Tibial nerve (tissue), 4 donors: ENCODE measurements around the gene UQCC5. TPM values are rescaled to one million over a fixed set of nuclear protein-coding genes. Genes with fewer than 3 reads are reported as not detected.

Source experiments
- DNase-seq, 2 donors: peaks; one replicate each; pipeline ENCODE4 v3.0.0-alpha.2; 2019; ENCODE audit warnings: low spot score in 2 of 2
- H3K27ac ChIP-seq, 4 donors: fragments of 200-600 bp; sonication (generic) in 3 of 4; one replicate each; pipeline ENCODE4 v1.5.1; 2017 to 2019; ENCODE audit warnings: mild to moderate bottlenecking in 1 of 4
- H3K27me3 ChIP-seq, 2 donors: fragments of 200-600 bp; sonication (generic) in 1 of 2; one replicate each; pipeline versions ENCODE4 v1.5.1 to v1.6.0; 2017 to 2019
- H3K36me3 ChIP-seq, 3 donors: fragments of 200-600 bp; sonication (generic); one replicate each; pipeline ENCODE4 v1.5.1; 2018 to 2019
- H3K4me1 ChIP-seq, 4 donors: fragments of 200-600 bp; sonication (generic) in 3 of 4; one replicate each; pipeline ENCODE4 v1.5.1; 2017 to 2019
- H3K4me3 ChIP-seq, 4 donors: fragments of 200-600 bp; sonication (generic) in 3 of 4; one replicate each; pipeline ENCODE4 v1.5.1; 2017 to 2019; ENCODE audit warnings: mild to moderate bottlenecking in 1 of 4, moderate library complexity in 1 of 4
- H3K9me3 ChIP-seq, 4 donors: fragments of 200-600 bp; sonication (generic) in 3 of 4; one replicate each; pipeline ENCODE4 v1.5.1; 2017 to 2019
- CTCF ChIP-seq, 5 experiments: fragments of 200-600 bp in 3 of 5; fragments of 450-650 bp in 2 of 5; sonication (generic) in 3 of 5; IDR thresholded peaks; one replicate each; pipeline ENCODE4 v1.5.1; 2016 to 2019; ENCODE audit warnings: antibody characterized with exemption in 5 of 5, mild to moderate bottlenecking in 3 of 5, moderate library complexity in 2 of 5
- EP300 ChIP-seq, 2 donors: sonication (generic); formaldehyde crosslinking; IDR thresholded peaks; one replicate each; pipeline ENCODE4 v1.6.1; 2017; ENCODE audit warnings: antibody characterized with exemption in 2 of 2, mild to moderate bottlenecking in 1 of 2
- POLR2A ChIP-seq, 2 donors: fragments of 450-650 bp; IDR thresholded peaks; one replicate each; pipeline ENCODE4 v1.6.1; 2017; ENCODE audit warnings: antibody characterized with exemption in 2 of 2, mild to moderate bottlenecking in 2 of 2, moderate library complexity in 2 of 2
- WGBS, 2 donors: methylation state at CpG; one replicate each; pipeline ENCODE4 v1.1.5; 2018; 5-methylcytosine and 5-hydroxymethylcytosine counted together
- small RNA-seq: library from RNA; depleted of rRNA; stranded (forward); fragments of <200 nt; gene quantifications from one replicate; pipeline ENCODE3, GENCODE V24; 2016
- total RNA-seq, 4 donors: library from RNA; depleted of rRNA; stranded (reverse); fragments of >200 nt; gene quantifications; one replicate each; pipeline ENCODE4 v1.1.0, GENCODE V29; 2016

The UQCC5 gene
- total RNA-seq, 4 donors from 2014 or later = 1.2 to 23.9 (median 9.5) TPM

DNA sequence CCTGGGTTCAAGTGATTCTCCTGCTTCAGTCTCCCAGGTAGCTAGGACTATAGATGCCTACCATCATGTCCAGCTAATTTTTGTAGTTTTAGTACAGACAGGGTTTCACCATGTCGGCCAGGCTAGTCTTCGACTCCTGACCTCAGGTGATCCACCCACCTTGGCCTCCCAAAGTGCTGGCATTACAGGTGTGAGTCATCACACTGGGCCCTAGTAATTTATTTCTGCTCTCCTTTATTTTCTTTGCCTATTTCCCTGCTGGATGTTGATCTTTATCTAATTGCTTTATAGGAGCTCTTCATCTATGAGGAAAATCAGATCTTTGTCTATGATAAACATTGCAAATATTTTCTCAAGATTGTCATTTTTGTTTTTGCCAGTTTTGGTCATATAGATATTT is 31.7 kb downstream of the UQCC5 start:
- WGBS, 2 donors = 96 to 98% methylated on average over 2 of the region's 2 CpGs

GRCh38 chr3:52570076-52570475 is 33.7 kb downstream of the UQCC5 start:
- no peaks in the 10 kb centered on the region for H3K27me3 ChIP-seq
- H3K4me3 ChIP-seq = no peak overlapping the region
- H3K9me3 ChIP-seq = no peaks in the 10 kb centered on the region
- H3K36me3 ChIP-seq = peaks cover 0 to 50% (median 3%) of the 10 kb centered on the region in 3 donors
- no peak for DNase-seq
- no peaks in the 10 kb centered on the region for H3K4me1 ChIP-seq
- TF ChIP-seq EP300 (IDR thresholded peaks at IDR 0.05) = no peak
- 88 to 93% methylated on average over 4 of the region's 4 CpGs for WGBS, 2 donors
- H3K27ac ChIP-seq = no peak overlapping the region

More for the DNA sequence above, 31.7 kb downstream of the UQCC5 start:
- no peaks in the 10 kb centered on the region for H3K9me3 ChIP-seq
- H3K27me3 ChIP-seq = no peaks in the 10 kb centered on the region
- TF ChIP-seq CTCF (IDR thresholded peaks at IDR 0.05) (no peak), POLR2A (IDR thresholded peaks at IDR 0.05) (no peak), EP300 (IDR thresholded peaks at IDR 0.05) (no peak)
- no peak overlapping the region for H3K27ac ChIP-seq
- H3K4me1 ChIP-seq = no peaks in the 10 kb centered on the region
- H3K36me3 ChIP-seq = peaks cover 3 to 43% (median 12%) of the 10 kb centered on the region in 3 donors
- no peak for DNase-seq
- no peak overlapping the region for H3K4me3 ChIP-seq

DNA sequence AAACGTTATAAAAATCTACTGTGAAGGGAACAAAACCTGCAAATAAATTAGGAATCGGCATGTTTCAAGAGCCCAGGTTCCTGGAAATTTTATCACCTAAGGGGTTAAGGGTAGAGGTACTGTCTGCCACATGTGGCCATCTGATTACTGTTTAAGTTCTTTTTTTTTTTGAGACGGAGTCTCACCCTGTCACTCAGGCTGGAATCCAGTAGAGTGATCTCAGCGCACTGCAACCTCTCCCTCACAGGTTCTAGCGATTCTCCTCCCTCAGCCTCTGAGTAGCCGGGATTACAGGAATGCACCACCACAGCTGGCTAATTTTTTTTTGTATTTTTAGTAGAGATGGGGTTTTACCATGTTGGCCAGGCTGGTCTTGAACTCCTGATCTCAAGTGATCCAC is 35.8 kb downstream of the UQCC5 start:
- no peaks in the 10 kb centered on the region for H3K9me3 ChIP-seq
- 68 to 78% methylated on average over 6 of the region's 6 CpGs for WGBS, 2 donors
- peaks cover 0 to 62% (median 7%) of the 10 kb centered on the region in 3 donors for H3K36me3 ChIP-seq
- no peak overlapping the region for H3K4me3 ChIP-seq
- H3K27me3 ChIP-seq = no peaks in the 10 kb centered on the region
- TF ChIP-seq CTCF (IDR thresholded peaks at IDR 0.05) (no peak), EP300 (IDR thresholded peaks at IDR 0.05) (no peak), POLR2A (IDR thresholded peaks at IDR 0.05) (no peak)
- H3K4me1 ChIP-seq = no peaks in the 10 kb centered on the region
- no peak for DNase-seq
- no peak overlapping the region for H3K27ac ChIP-seq

DNA sequence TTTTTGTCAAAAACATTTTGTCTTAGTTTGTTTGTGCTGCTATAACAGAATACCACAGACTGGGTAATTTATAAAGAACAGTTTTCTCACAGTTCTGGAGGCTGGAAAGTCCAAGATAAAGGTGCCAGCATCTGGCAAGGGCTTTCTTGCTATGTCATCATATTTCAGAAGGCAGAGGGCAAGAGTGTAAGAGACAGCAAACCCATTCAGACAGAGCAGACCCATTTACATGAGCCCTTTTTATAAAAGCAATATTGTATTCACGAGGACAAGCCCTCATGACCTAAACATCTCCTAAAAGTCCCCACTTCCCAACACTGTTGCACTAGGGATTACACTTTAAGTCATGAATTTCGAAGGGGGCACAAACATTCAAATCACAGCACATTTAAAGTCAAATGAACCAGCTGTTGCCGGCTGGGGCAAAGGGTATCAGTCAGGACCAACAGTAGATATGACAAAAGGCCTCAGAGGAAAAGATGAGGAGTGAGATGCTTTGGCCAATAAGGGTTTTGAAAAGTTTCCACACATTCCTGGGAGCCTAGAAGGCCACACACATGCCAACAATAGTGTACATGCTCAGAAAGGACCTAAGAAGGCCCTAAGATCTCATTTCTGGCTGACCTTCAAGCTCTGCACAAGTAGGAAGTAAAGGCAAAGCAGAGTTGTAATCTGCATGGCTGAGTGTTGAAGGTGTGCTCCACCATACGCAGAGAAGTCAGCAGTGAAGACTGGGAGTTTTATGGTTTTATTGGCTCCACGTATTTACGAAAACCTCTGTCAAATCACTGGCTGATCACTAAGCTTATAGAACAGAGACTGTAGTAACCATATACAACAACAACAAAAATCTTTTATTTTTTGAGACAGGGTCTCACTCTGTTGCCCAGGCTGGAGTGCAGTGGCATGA is 37.9 kb downstream of the UQCC5 start:
- H3K4me3 ChIP-seq = no peak overlapping the region
- no peak for DNase-seq
- H3K9me3 ChIP-seq = no peaks in the 10 kb centered on the region
- no peak overlapping the region for H3K27ac ChIP-seq
- TF ChIP-seq EP300 (IDR thresholded peaks at IDR 0.05) (no peak), POLR2A (IDR thresholded peaks at IDR 0.05) (no peak), CTCF (IDR thresholded peaks at IDR 0.05) (no peak)
- no peaks in the 10 kb centered on the region for H3K27me3 ChIP-seq
- WGBS, 2 donors = 75% methylated on average over 6 of the region's 6 CpGs
- H3K4me1 ChIP-seq = no peaks in the 10 kb centered on the region
- peaks cover 0 to 75% (median 16%) of the 10 kb centered on the region in 3 donors for H3K36me3 ChIP-seq

Small RNA genes within 50 kb of the gene (small RNA-seq; reads per million reads assigned to genes)
- gene RNU6-856P = not detected
- not detected for gene RNU6ATAC16P

Other genes with a start within 250 kb of the UQCC5 start
- 10 to 100 TPM in 3 of 4 donors, 1 to 10 TPM in 1; 5.4 to 27.1 (median 19.9) TPM for gene GLYCTK, start 248.8 kb upstream of the UQCC5 start, total RNA-seq
- gene DNAH1, start 220.3 kb upstream of the UQCC5 start, total RNA-seq = 10 to 100 TPM; 12.0 to 26.1 (median 15.5) TPM
- gene BAP1, start 126.6 kb upstream of the UQCC5 start, total RNA-seq = 10 to 100 TPM; 39.1 to 77.7 (median 64.5) TPM
- 10 to 100 TPM in 2 of 4 donors, 1 to 10 TPM in 2; 7.2 to 23.5 (median 12.1) TPM for gene PHF7, start 125.9 kb upstream of the UQCC5 start, total RNA-seq
- gene SEMA3G, start 91.5 kb upstream of the UQCC5 start, total RNA-seq = 10 to 100 TPM; 11.5 to 67.5 (median 32.7) TPM
- 100 to 1,000 TPM; 235 to 624 (median 535) TPM for gene TNNC1, start 82.6 kb upstream of the UQCC5 start, total RNA-seq
- 100 to 1,000 TPM; 192 to 305 (median 232) TPM for gene NISCH, start 81.0 kb upstream of the UQCC5 start, total RNA-seq
- 100 to 1,000 TPM; 167 to 527 (median 264) TPM for gene STAB1, start 41.3 kb upstream of the UQCC5 start, total RNA-seq
- gene NT5DC2, start 2.7 kb upstream of the UQCC5 start, total RNA-seq = 100 to 1,000 TPM in 2 of 4 donors, 10 to 100 TPM in 2; 71.1 to 133 (median 94.2) TPM
- gene PBRM1, start 149.3 kb downstream of the UQCC5 start, total RNA-seq = 100 to 1,000 TPM in 3 of 4 donors, 10 to 100 TPM in 1; 87.0 to 123 (median 114) TPM
- 10 to 100 TPM; 44.8 to 57.5 (median 52.6) TPM for gene GNL3, start 149.4 kb downstream of the UQCC5 start, total RNA-seq
- 100 to 1,000 TPM in 1 of 4 donors, 10 to 100 TPM in 3; 44.7 to 109 (median 94.9) TPM for gene GLT8D1, start 169.2 kb downstream of the UQCC5 start, total RNA-seq
- gene SPCS1, start 169.5 kb downstream of the UQCC5 start, total RNA-seq = 100 to 1,000 TPM in 1 of 4 donors, 10 to 100 TPM in 3; 58.8 to 123 (median 77.4) TPM
- 10 to 100 TPM; 19.2 to 26.7 (median 20.5) TPM for gene NEK4, start 234.3 kb downstream of the UQCC5 start, total RNA-seq
- 1 to 10 TPM in 1 of 4 donors, not detected in 3; 4.1 TPM for gene ITIH1, start 241.0 kb downstream of the UQCC5 start, total RNA-seq